Measurements from ENCODE around the gene RBPJ.

RBPJ gene

DNA sequence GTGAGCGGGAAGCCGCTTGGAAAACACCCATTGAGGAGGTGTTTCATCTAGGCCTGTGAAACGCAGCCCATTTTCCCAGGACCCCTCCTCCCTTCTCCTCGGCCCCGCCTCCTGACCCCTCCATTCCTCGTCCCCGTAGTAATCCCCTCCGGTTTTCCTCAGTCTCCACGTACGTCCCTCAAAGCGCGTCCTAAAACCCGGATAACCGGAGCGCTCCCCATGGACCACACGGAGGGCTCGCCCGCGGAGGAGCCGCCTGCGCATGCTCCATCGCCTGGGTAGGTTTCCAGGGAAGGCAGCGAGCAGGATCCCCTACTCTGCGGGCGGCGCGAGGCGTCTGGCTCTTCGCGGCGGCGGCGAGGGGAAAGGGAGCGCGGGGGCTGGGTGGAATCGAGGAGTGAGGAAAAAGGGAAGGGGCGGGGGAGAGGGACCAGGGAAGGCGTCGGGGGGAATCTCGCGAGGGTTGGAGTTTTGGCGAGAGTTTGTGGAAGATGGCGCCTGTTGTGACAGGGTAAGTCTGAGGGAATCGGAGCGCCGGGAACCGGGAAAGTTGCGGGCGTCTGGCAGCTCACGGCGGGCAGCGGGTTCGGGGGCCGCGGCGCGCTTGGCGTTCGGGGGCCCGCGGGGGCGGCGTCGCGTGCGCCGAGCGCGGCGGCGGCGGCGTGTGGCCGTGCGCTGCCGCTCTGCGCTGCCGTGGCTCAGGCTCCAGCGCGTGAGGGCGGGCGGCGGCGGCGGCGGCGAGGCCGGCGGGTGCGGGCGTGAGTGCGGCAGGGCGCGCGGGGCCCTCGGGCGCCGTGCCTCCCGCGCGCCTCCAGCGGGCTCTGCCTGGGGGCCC, at the start of gene RBPJ:
RBPJ (plus strand) TSS at position 477 of the 835 bp plus-strand sequence; CDS start at position 492, 15 bp downstream.
- DNase-seq, result no peak

DNA sequence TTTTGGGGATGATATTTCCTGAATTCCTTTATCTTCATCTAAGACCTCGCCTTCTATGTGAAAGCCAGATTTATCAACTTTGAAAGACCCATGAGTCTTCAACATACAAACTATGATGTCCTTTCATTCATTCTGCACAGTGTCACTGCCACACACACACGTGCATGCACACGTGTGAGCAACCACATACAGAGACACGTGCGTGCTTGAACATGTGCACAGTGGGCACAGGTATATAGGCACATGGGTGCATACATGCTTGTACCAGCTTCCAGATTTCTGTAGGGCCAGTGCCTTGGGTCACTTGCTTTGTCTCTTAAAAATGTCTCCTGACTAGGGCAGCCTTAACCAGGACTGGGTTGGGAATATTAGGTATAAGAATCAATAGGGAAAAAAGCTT, 49.1 kb upstream of the RBPJ start:
- DNase-seq, result no peak

DNA sequence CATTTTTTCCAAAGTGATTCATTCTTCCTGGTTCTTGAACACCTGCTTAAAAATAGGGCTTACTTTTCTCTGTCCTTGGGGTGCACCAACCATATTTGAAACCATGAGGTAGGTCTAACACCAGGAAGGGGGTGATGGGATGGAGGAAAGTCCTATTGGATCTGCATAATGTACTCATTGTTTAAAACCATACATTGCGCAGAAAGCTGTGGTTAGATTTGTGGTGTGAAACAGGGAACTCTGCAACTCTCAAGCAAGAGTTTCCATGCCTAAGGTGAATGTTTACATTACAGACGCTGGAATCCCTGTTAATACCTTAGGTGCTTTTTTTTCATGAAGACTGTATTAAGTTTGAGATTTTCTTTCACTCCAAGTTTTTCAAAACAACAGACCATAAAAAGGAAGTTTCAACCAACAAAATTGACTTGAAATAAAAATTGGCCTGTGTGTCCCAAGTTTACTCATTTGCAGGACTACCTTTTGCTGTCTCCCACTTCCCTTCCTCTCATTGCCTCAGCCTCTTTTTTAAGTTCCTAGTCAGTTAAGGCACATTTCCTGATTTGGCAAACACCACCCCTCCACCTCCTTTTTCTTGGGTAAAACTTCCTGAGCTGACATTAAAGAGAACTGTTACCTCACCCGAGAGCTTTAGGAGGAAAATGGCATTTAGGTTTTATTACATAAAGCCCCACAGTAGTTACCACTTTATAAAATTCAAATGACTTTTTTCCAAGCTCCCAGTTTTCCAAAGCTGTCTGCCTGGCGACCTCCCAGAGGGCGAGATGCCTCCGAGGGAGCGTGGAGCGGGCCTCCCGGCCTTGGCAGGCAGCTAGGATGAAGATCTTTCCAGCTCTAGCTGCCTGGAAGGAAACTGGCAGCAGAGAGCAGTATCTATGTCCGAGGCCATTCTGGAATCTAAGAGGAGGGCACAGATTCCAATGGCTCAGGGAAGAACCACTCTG, 47.9 kb upstream of the RBPJ start:
- no peak for DNase-seq

DNA sequence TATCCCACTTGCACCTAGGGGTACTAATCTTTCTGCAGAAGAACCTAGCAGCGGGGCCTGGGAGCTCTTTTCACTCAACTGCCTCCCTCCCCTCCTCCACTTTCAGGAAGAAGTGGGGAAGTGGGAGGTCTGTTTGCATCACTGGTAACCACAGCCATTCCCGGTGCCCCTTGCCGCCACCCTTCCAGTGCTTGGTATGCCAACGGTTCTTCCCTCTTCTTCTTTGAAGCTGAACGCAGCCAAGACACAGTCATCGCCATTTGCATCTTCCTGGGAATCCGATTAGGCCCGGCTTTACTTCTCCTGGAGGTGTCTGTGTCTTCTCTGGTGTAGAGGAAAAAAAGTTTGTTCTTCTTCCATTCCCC, 47.2 kb upstream of the RBPJ start:
- DNase-seq, result no peak

DNA sequence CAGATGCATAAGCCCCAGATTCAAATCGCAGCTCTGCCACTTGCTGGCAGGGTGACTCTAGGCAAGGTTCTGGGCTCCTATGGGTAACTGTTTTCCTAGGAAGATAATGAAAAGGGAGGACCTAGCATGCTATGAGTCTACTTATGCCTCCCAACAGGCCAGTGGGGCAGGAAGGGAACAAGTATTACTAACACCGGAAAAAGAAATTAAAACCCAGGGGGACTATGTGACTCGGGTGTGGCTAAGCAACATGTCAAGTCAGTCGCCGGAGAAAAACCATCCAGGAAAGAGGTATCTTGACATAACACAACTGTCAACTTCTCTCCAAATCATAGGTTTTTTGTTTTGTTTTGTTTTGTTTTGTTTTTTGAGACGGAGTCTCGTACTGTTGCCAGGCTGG, 45.5 kb upstream of the RBPJ start:
- no peak for DNase-seq

DNA sequence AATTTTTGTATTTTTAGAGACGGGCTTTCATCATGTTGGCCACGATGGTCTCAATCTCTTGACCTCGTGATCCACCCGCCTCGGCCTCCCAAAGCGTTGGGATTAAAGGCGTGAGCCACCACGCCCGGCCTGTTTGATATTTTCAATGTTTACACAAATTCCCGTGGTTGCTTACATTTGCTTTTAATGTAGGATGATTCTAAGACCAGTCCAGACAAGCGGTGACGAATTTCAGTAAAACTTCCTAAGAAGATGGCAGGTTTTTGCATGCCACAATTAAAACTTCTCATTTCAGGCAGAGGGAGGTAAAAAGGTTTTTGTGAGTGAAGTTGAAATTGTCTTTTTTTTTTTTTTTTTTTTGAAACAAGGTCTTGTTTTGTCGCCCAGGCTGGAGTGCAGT, 41.4 kb upstream of the RBPJ start:
- no peak for DNase-seq

DNA sequence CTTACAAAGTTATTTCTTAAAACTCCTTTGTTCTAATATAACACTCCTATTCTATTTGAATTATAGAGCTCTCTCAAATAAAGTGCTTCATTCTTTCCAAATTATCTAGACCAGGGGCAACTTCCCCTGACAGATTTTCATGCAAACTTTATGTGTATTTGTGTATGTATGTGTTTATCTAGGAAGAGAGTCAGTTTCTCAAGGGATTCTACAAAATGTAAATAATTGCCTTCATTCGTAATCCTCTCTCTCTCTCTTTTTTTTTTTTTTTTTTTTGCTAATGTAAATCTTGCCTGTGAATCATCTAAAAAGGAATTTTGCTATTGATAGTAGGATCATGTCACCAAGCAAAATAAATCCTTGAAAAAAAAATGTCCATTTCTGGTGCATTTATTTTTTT, 38.9 kb upstream of the RBPJ start:
- DNase-seq, result no peak

DNA sequence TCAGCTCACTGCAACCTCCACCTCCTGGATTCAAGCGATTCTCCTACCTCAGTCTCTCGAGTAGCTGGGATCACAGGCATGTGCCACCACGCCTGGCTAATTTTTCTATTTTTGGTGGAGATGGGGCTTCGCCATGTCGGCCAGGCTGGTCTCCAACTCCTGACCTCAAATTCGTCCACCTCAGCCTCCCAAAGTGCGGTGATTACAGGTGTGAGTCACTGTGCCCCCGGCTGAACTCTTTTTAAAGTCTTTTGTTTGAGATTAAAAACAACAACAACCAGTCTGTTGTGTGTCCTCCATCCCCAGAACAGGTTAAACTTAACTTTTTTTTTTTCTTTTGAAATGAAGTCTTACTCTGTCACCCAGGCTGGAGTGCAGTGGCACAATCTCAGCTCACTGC, 36.3 kb upstream of the RBPJ start:
- DNase-seq, result no peak

DNA sequence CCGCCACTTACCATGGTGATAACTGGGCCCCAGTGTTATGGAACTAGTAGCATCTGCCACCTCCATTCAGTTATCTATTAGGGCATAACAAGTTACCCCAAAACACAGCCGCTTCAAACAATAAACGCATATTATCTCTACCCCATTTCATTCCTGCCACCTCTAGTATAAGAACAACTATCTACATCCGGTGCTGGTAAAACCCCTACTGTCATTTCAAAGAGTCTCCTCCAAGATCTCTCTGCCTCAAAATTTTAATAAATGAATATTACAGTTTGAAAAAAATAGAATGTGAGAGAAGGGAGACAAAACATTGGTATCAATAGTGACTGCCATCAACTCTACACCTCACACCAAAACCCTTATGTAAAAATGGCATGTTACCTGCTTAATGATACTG, 35.5 kb upstream of the RBPJ start:
- no peak for DNase-seq

DNA sequence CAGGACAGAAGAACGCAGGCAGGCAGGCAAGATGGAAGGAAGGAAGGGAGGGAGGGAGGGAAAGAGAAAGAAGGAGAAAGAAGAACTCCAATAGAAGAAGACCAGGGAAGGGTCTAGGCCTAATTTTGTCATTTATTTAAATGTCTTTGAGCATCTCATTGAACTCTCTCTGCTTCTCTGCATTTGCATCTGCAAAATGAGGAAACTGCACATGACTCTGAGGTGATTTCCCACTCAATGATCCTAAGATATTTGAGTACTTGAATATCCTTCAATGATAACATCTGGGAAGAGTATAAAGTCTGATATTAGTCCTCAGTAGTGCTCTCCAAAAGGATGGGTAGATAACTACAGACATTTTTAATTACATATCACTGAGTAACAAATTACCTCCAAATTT, 33.1 kb upstream of the RBPJ start:
- DNase-seq, result no peak

DNA sequence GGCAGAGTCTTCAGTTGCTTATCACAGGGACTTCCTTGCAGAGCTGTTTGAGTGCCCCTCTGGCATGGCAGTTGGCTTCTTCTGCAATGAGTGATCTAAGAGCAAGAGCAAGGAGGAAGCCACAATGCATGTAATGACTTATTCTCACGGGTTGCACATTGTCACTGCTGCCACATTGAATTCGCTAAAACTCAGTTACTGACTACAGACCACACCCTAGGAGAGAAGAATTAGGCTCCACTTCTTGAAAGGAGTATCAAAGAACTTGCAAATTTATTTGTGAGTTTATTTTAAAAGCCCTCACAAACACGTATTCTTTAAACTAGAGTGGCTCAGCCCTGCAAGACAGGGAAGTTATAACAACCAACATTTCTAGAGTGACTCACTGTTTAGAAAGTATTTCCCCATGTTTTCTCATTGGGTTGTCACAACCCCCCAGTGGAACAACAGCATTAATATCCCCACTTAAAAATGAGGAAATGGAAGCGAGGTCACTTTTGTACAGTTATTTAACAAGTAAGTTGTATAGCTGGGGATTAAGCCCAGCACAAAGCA, 32.4 kb upstream of the RBPJ start:
- DNase-seq, result no peak

DNA sequence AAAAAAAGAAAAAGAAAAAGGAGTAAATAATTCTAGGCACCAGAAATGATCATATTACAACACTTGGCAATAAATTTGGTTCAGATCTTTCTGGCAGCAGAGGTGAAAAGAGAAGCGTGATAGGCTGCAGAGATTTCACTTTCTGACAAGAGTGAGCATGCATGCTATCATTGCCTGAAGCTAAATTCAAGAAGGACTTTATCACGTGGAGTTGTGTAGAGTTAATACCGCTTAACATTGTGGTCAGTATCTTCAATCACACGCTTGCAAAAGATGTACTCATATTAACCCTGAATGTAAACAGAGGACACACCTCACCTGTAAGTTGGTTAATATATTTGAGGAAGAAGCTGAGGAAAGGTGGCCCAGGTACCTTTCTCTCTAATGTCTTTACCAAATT, 31.4 kb upstream of the RBPJ start:
- no peak for DNase-seq

DNA sequence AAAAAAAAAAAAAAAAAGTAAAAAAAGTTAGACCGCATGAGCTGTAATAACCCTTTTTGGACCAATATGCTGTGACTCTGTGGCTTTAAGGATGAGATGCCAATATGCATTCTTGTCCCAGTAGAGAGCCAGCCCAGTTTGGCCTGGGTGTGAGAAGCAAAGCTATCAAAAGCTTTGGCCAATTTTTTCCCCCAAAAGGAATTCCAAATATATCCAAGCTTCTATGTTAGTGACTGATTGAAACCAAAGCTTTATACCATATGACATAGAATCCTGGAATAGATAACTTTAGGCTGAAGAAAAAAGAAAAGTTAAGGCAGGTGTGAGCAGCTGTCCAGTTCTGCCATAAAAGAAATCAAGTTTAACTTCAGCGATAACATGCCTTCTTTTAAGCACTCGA, 30.5 kb upstream of the RBPJ start:
- no peak for DNase-seq

DNA sequence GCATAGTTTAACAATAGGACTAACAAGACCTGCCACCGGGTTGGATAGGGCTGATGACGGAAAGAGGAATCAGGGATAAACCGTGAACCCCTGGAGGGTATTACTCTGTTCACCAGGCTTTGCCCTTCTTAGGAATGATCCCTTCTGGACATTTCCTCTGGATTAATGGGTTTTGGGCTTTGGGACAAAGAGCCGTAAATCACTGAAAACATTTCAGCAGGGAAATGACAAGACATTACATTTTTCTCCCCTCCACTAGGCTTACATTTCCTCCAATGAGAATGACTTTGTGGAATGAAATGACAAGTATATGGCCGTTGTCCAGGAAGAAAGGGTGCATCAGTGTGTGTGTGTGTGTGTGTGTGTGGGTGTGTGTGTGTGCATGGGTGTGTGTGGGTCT, 25.9 kb upstream of the RBPJ start:
- DNase-seq, result no peak

DNA sequence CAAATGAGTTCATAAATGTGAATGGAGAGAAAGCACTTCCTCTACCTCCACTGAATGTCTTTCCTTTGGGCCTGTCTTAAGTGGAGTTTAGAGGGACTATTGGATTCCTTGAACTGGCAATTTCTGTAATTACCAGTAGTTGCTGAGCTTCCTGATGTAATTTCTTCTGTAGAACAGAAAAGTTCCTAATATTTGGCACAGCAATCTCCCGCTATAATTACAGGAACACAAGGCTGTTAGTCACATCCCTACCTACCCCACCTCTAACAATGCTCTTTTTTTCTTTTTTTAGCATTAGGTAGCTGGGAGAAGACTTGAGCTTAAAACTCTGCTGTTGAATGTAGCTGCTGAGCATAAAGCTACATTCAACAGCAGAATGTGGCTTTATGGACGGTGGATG, 24.8 kb upstream of the RBPJ start:
- DNase-seq, result no peak

DNA sequence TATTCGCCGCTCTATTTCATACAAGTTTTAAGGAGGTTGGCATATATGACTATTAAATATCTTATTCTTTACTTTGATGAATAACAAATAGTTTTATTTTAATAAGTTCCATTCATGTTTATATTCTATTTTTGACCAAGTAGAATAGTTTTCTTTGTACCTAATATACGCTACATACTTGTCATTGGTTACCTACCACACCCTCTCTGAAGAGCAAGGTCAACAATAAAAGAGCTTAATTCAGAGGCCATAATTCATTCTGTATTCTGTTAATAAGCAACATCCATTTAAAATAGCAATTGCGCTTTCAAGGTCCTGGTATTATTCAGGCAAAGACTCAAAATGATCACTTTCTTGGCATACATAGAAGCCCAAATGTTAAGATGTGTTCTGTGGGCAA, 24.3 kb upstream of the RBPJ start:
- no peak for DNase-seq

DNA sequence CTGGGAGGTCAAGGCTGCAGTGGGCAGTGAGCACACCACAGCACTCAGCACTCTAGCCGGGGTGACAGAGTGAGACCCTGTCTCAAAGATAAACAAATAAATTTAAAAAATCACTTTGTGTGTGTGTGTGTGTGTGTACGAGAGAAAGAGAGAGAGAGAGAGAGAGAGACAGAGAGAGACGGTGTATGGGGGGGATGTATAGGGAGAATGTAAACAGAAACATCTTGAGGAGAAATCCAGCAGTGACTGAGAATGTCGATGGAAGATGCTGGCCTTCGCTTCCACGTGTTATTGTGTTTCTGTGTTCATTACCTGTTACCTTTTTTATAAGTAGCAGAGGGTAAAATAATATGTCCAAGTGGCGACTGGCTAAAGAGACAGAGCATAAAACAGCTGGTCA, 23.6 kb upstream of the RBPJ start:
- no peak for DNase-seq

DNA sequence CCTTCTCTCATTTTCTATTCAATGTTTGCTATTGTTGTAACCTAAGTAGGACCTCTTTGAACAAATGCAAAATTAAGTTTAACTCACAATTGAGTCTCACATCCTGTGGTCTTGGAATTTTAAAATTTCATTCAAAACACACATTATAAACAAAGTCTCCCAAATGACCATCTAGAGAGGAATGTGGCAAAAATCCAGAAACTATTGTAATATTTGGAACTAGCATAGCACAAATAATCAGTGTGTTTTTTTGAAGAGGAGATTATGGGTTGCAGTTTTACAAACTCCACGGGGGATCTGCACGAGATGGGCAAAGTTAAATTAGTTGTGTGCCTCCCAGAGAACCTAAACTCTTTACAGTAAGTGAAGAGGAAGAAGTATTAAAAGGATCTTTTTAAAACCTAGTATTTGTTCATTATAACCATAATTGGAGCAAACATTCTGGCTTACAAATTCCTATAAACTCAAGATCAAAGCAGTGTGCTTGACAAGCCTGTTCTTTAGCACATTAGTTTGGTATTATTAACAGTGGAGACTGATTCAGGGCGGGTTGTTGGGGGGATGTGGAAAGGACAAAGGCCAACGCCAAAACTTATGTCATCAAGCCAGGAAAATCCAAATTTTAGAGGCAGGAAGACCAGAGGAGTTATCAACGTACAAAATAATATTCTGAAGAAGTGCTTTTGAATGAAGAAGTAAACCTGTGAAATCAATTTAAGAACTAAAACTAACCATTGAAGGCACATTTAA, 22.4 kb upstream of the RBPJ start:
- no peak for DNase-seq

DNA sequence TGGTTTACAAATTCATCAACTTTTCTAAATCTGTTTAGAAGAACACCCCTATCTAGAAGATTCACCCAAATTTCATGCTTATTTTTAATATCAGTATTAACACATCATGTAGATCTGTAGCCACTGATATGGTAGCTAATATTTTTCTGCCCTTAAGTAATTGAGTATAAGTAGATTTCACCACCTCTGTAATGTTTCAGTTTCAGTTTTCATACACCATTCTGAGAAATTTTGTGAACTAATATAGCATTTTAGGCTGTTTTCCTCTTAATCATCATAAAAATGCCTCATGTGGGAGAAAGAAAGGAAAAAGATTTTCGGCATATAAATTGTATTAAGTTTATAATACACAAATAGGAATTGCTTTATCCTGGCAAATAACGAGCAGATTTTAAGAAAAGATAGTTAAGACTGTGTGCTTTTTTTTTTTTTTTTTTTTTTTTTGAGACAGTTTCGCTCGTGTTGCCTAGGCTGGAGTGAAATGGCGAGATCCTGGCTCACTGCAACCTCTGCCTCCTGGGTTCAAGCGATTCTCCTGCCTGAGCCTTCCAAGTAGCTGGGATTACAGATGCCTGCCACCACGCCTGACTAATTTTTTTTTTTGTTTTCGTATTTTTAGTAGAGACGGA, 21.4 kb upstream of the RBPJ start:
- DNase-seq, result no peak

DNA sequence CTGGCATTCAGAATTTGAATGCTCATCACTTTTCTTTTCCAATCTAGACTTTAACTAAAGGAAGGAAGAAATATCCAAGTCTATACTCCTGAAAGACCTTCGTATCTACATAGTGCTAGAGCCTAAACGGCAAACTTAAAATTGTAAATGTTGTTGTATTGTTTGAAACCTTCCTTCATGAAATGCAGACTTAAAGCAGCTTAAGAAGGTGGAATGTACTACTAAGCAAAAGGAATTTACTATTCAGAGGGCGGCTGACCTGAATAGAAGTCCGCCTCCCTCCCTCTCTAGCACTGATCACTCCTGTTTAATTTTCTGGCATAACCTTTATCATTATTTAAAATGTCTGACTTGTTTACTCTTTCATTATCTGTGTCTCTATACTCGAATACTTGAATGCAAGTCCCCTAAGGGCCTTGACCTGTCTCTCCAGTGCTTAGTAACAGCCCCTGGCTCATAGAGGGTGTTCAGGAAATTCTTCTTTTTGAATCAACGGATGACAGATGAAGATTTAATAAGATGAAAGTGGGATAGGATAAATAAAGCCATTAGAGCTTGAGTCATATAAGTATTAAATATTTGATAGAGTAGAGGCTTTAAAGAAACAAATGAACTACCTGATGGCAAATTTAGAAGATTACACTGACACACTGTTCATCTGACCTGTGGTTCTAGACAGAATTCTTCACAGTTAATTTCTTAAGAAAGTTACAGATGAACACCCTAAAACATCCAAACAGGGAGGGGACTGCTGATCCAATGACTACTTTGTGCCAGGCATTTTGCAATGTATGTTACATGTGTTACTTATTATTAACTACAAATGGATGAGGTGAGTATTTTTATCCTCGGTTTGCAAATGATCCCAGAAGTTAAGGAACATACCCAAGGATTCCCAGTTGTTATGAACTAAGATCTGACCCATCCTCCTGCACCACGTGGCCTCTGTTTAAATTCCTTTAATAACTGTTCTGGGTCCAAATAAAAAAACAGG, 20.2 kb upstream of the RBPJ start:
- DNase-seq, result no peak
